Stimulated activated CD4-positive, alpha-beta T cell treated with anti-CD3 and anti-CD28 coated beads, Interleukin-1b, Interleukin-23, amount 100 ng/mL, for 48 hours (primary cell): ENCODE results near the gene ANKRD33B.

Source experiments
- DNase-seq: peaks from one replicate; pipeline ENCODE4 v3.0.0-alpha.2; 2020

Gene ANKRD33B

GRCh38 chr5:10705747-10706146 is 141.9 kb downstream of the ANKRD33B start:
- DNase-seq = no peak

- DNase-seq = no peak
Measured at GRCh38 chr5:10706326-10706725, 142.5 kb downstream of the ANKRD33B start.
